ENCODE data around the gene FHOD1.

DNA sequence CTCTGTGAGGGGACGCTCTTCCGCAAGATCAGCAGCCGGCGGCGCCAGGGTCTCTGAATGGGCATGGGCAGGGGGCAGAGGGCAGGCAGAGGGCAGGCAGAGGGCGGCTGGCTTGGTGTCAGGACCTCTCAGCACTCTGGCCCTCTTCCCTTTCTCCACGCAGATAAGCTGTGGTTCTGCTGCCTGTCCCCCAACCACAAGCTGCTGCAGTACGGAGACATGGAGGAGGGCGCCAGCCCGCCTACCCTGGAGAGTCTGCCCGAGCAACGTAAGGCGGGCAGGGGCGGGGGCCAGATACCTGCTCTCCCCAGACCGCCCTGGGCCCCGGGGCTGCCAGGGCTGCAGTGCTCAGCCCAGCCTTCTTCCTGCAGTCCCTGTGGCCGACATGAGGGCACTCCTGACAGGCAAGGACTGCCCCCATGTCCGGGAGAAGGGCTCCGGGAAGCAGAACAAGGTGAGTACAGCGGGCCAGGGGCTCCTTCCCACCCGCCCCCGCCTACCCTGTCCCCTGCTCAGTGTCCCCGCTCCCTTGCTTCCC lies 44.3 kb downstream of the FHOD1 start:
- no peak for TF ChIP-seq YY1 (IDR thresholded peaks at IDR 0.05; ENCODE audit: low read depth)
- TF ChIP-seq EZH2phosphoT487 (IDR thresholded peaks at IDR 0.05; ENCODE audit: borderline replicate concordance, low read depth), result no peak
- TF ChIP-seq, protein P1, sequence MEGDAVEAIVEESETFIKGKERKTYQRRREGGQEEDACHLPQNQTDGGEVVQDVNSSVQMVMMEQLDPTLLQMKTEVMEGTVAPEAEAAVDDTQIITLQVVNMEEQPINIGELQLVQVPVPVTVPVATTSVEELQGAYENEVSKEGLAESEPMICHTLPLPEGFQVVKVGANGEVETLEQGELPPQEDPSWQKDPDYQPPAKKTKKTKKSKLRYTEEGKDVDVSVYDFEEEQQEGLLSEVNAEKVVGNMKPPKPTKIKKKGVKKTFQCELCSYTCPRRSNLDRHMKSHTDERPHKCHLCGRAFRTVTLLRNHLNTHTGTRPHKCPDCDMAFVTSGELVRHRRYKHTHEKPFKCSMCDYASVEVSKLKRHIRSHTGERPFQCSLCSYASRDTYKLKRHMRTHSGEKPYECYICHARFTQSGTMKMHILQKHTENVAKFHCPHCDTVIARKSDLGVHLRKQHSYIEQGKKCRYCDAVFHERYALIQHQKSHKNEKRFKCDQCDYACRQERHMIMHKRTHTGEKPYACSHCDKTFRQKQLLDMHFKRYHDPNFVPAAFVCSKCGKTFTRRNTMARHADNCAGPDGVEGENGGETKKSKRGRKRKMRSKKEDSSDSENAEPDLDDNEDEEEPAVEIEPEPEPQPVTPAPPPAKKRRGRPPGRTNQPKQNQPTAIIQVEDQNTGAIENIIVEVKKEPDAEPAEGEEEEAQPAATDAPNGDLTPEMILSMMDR (IDR thresholded peaks at IDR 0.05), result no peak
- TF ChIP-seq NFIC (IDR thresholded peaks at IDR 0.05; ENCODE audit: borderline replicate concordance), result no peak
- TF ChIP-seq FOXJ3 (CRISPR knock-in tag; IDR thresholded peaks at IDR 0.05), result no peak
- TF ChIP-seq, protein P2, sequence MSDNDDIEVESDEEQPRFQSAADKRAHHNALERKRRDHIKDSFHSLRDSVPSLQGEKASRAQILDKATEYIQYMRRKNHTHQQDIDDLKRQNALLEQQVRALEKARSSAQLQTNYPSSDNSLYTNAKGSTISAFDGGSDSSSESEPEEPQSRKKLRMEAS (IDR thresholded peaks at IDR 0.05; ENCODE audit: low read depth), result no peak
- TF ChIP-seq POLR2AphosphoS5 (IDR thresholded peaks at IDR 0.05; ENCODE audit: low read depth, low read length), result no peak
- TF ChIP-seq RCOR1 (IDR thresholded peaks at IDR 0.05; ENCODE audit: low read length), result no peak
- TF ChIP-seq, protein P3, sequence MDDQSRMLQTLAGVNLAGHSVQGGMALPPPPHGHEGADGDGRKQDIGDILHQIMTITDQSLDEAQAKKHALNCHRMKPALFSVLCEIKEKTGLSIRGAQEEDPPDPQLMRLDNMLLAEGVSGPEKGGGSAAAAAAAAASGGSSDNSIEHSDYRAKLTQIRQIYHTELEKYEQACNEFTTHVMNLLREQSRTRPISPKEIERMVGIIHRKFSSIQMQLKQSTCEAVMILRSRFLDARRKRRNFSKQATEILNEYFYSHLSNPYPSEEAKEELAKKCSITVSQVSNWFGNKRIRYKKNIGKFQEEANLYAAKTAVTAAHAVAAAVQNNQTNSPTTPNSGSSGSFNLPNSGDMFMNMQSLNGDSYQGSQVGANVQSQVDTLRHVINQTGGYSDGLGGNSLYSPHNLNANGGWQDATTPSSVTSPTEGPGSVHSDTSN (IDR thresholded peaks at IDR 0.05), result no peak
- TF ChIP-seq RAD21 (IDR thresholded peaks at IDR 0.05; ENCODE audit: low read length), result no peak
